Fibroblast of lung (primary cell): ENCODE measurements around the gene KDM3A. TPM values are rescaled to one million over a fixed set of nuclear protein-coding genes. Genes with fewer than 3 reads are reported as not detected.

ENCODE experiments used
- DNase-seq, 2 donors: peaks; one replicate each; pipeline versions ENCODE4 v3.0.0 to v3.0.0-alpha.2; 2010; ENCODE audit warnings: low read depth in 2 of 2
- H2AFZ ChIP-seq: 2 replicates; pipeline ENCODE4 v1.5.1; 2012; ENCODE audit warnings: low read length, control low read depth, inconsistent platforms
- H3K27ac ChIP-seq: 2 replicates; pipeline ENCODE4 v1.5.1; 2011; ENCODE audit warnings: low read length, control low read depth; ENCODE audit not compliant: insufficient read depth
- H3K27me3 ChIP-seq: 2 replicates; pipeline ENCODE4 v1.5.1; 2011; ENCODE audit warnings: mild to moderate bottlenecking, low read length; ENCODE audit not compliant: control insufficient read depth, insufficient read depth
- H3K36me3 ChIP-seq: 2 replicates; pipeline ENCODE4 v1.5.1; 2011; ENCODE audit warnings: low read length; ENCODE audit not compliant: control insufficient read depth, insufficient read depth
- H3K4me1 ChIP-seq: 2 replicates; pipeline ENCODE4 v1.5.1; 2011; ENCODE audit warnings: low read length; ENCODE audit not compliant: control insufficient read depth, insufficient read depth; ENCODE audit errors: extremely low read depth
- H3K4me2 ChIP-seq: 2 replicates; pipeline ENCODE4 v1.5.1; 2011; ENCODE audit warnings: low read length, control low read depth; ENCODE audit not compliant: insufficient read depth; ENCODE audit errors: extremely low read depth
- H3K4me3 ChIP-seq, 4 experiments: fragments of 200-600 bp in 1 of 4; sonication (generic) in 1 of 4; replicated peaks in 1 of 4; 2 replicates each; pipeline ENCODE4 v1.5.1; 2011 to 2016; ENCODE audit warnings: low read length in 4 of 4, low read depth in 3 of 4, mild to moderate bottlenecking in 3 of 4, control low read depth in 2 of 4, inconsistent platforms in 1 of 4, mixed read lengths in 1 of 4; ENCODE audit not compliant: insufficient read depth in 1 of 4; ENCODE audit errors: control extremely low read depth in 1 of 4
- H3K79me2 ChIP-seq: 2 replicates; pipeline ENCODE4 v1.5.1; 2012; ENCODE audit warnings: mild to moderate bottlenecking, low read length, inconsistent platforms; ENCODE audit not compliant: control insufficient read depth, insufficient read depth
- H3K9ac ChIP-seq: 2 replicates; pipeline ENCODE4 v1.5.1; 2011; ENCODE audit warnings: mild to moderate bottlenecking, low read length, control low read depth; ENCODE audit not compliant: insufficient read depth
- H3K9me3 ChIP-seq: 2 replicates; pipeline ENCODE4 v1.5.1; 2012; ENCODE audit warnings: low read depth, low read length; ENCODE audit not compliant: control insufficient read depth, insufficient read depth
- H4K20me1 ChIP-seq: 2 replicates; pipeline ENCODE4 v1.5.1; 2011; ENCODE audit warnings: low read length; ENCODE audit not compliant: control insufficient read depth, insufficient read depth; ENCODE audit errors: extremely low read depth
- CTCF ChIP-seq, 2 donors: IDR thresholded peaks in 1 of 2; conservative IDR thresholded peaks in 1 of 2; 1 replicate in 1 of 2; 2 replicates in 1 of 2; pipeline ENCODE4 v1.5.1; 2011 to 2012; ENCODE audit warnings: low read length in 2 of 2, control low read depth in 1 of 2, inconsistent platforms in 1 of 2, low read depth in 1 of 2, mild to moderate bottlenecking in 1 of 2
- EZH2 ChIP-seq: IDR thresholded peaks from 2 replicates; pipeline ENCODE4 v1.5.1; 2012; ENCODE audit warnings: low read length, control low read depth, mild to moderate bottlenecking; ENCODE audit errors: missing control alignments
- polyA plus RNA-seq, 2 donors: library from polyadenylated mRNA; depleted of rRNA in 1 of 2; stranded (reverse) in 1 of 2; unstranded in 1 of 2; fragments of >200 nt; gene quantifications; 2 replicates each; pipeline ENCODE4 v1.2.1, GENCODE V29; 2011 to 2012; ENCODE audit warnings: missing spikeins in 1 of 2
- total RNA-seq: library from RNA; depleted of rRNA; stranded (reverse); fragments of >200 nt; gene quantifications from 2 replicates; pipeline ENCODE4 v1.2.1, GENCODE V29; 2014

Gene KDM3A
- total and polyA plus RNA-seq, 2 donors (not counting 1 experiment from before 2014, with no cell fraction given) = 20.5 to 26.0 TPM

GRCh38 chr2:86435531-86435930 lies 5.6 kb upstream of the KDM3A start:
- H4K20me1 ChIP-seq = no peaks in the 10 kb centered on the region
- TF ChIP-seq CTCF (conservative IDR thresholded peaks at IDR 0.05 in 1 of 2, IDR thresholded peaks at IDR 0.05 in 1 of 2; ENCODE audit: low read depth in 1 of 2, low read length in 2 of 2) = no peak
- no peak for TF ChIP-seq EZH2
- H3K36me3 ChIP-seq = no peaks in the 10 kb centered on the region
- no peaks in the 10 kb centered on the region for H3K4me1 ChIP-seq
- H3K9ac ChIP-seq = no peak overlapping the region
- no peak overlapping the region for H3K4me2 ChIP-seq
- no peaks in the 10 kb centered on the region for H3K9me3 ChIP-seq
- no peaks in the 10 kb centered on the region for H3K79me2 ChIP-seq
- H3K27ac ChIP-seq = no peak overlapping the region
- H2AFZ ChIP-seq = no peak overlapping the region
- no peak overlapping the region for H3K4me3 ChIP-seq
- no peak for DNase-seq
- no peaks in the 10 kb centered on the region for H3K27me3 ChIP-seq

- no peak for TF ChIP-seq CTCF (conservative IDR thresholded peaks at IDR 0.05 in 1 of 2, IDR thresholded peaks at IDR 0.05 in 1 of 2; ENCODE audit: low read depth in 1 of 2, low read length in 2 of 2)
- TF ChIP-seq EZH2 = no peak
- no peak overlapping the region for H3K4me2 ChIP-seq
Observed at GRCh38 chr2:86436328-86436727, 4.8 kb upstream of the KDM3A start.

GRCh38 chr2:86439879-86440630 lies 1.1 kb upstream of the KDM3A start:
- H4K20me1 ChIP-seq = peaks cover 2% of the 10 kb centered on the region
- peak overlapping the region; percentile 18 for H3K4me2 ChIP-seq
- peaks cover 21% of the 10 kb centered on the region for H3K79me2 ChIP-seq
- peak overlapping the region; percentile 96 for H3K27ac ChIP-seq
- no peak overlapping the region for H3K9ac ChIP-seq
- H2AFZ ChIP-seq = peak overlapping the region; percentile 86
- peak in 1 of 2 donors; percentile 8 for DNase-seq
- no peaks in the 10 kb centered on the region for H3K27me3 ChIP-seq
- peak overlapping the region in 2 of 4 experiments; percentile 2 to 26 for H3K4me3 ChIP-seq
- TF ChIP-seq EZH2 (no peak), CTCF (conservative IDR thresholded peaks at IDR 0.05 in 1 of 2, IDR thresholded peaks at IDR 0.05 in 1 of 2; ENCODE audit: low read depth in 1 of 2, low read length in 2 of 2) (no peak)
- H3K4me1 ChIP-seq = peaks cover 4% of the 10 kb centered on the region
- H3K9me3 ChIP-seq = no peaks in the 10 kb centered on the region
- H3K36me3 ChIP-seq = no peaks in the 10 kb centered on the region

More at GRCh38 chr2:86436328-86436727, 4.8 kb upstream of the KDM3A start:
- Histone ChIP-seq H3K27me3 (no peaks in the 10 kb centered on the region), H3K36me3 (no peaks in the 10 kb centered on the region), H3K4me3 (no peak overlapping the region), H2AFZ (no peak overlapping the region), H3K9me3 (no peaks in the 10 kb centered on the region), H4K20me1 (no peaks in the 10 kb centered on the region), H3K4me1 (no peaks in the 10 kb centered on the region), H3K9ac (no peak overlapping the region), H3K27ac (no peak overlapping the region), H3K79me2 (no peaks in the 10 kb centered on the region)
- no peak for DNase-seq
